ENCODE data around the gene TRMT1.
A peak's percentile ranks its signal among the peaks of the same experiment; 100 is the strongest.

Gene TRMT1

DNA sequence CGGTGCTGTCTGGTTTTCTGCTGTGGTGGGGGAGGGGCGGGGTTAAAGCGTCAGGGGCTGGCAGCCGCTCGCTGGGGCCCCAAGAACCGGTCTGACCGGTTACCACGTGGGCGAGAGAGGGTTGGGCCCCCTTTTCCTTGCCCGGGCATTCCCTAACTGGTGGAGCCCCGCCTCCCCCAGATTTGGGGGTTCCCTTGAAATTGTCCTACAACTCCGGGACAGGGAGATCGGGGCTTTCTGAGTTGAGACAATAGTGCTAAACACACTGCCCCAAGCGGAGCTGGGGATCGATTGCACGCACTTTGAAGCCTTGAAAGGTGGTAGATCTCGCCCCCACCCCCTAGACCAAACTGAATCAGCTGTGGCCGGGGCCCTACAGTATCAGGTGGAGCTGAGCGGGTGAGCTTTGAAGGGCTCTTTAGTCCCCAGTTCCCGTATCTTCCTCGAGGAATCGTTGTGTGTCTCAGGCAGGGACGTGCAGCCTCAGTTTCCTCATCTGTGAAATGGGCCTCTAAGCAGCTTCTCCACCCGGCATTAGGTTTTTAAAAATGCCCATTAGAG lies 38.5 kb upstream of the TRMT1 start:
- Histone ChIP-seq H3K27ac (ENCODE audit: low read length) (peak overlapping the region; percentile 99), H3K4me3 (ENCODE audit: low read depth in 1 of 2, low read length in 2 of 2) (peak overlapping the region; percentile 82 to 97), H3K36me3 (ENCODE audit: control insufficient read depth in 1 of 2, insufficient read depth in 2 of 2, low read length in 2 of 2) (peaks cover 0 to 8% of the 10 kb centered on the region in 2 donors), H3K4me1 (ENCODE audit: control insufficient read depth in 1 of 2, insufficient read depth in 2 of 2, low read length in 2 of 2) (peaks cover 0 to 9% of the 10 kb centered on the region in 2 donors), H3K9me3 (ENCODE audit: control insufficient read depth in 1 of 2, low read length in 2 of 2) (no peaks in the 10 kb centered on the region), H3K27me3 (ENCODE audit: low read depth, low read length) (no peaks in the 10 kb centered on the region)

DNA sequence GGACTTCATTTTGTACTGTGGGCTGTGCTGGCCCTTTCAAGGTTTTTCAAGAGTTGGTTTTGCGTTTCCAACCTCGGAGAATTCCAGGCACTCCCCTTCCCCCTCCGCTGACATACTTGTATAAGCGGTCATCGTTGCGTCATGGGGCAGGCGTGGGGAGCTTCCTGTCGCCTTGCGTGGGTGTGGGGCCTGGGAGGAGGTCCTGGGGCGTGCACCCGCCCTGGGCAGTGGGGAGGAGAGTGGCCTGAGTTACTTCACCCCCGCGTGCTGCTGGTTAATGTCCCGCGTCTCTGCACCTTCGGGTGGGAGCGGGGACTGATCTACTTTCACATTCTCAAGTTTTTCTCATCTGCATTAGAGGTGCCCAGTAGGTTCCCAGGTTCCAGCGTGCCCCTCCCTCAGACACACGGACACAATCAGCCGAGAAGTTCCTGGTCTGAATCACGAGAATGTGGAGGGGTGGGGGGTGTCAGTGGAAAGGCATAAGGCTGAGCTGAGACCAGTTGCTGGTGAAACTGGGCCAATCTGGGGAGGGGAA lies 37.8 kb upstream of the TRMT1 start:
- peak overlapping the region; percentile 82 to 97 for H3K4me3 ChIP-seq (ENCODE audit: low read depth in 1 of 2, low read length in 2 of 2)
- peak overlapping the region; percentile 99 for H3K27ac ChIP-seq (ENCODE audit: low read length)
- H3K27me3 ChIP-seq (ENCODE audit: low read depth, low read length) = no peaks in the 10 kb centered on the region
- H3K36me3 ChIP-seq (ENCODE audit: control insufficient read depth in 1 of 2, insufficient read depth in 2 of 2, low read length in 2 of 2) = peaks cover 0 to 8% of the 10 kb centered on the region in 2 donors
- H3K9me3 ChIP-seq (ENCODE audit: control insufficient read depth in 1 of 2, low read length in 2 of 2) = no peaks in the 10 kb centered on the region
- peaks cover 0 to 9% of the 10 kb centered on the region in 2 donors for H3K4me1 ChIP-seq (ENCODE audit: control insufficient read depth in 1 of 2, insufficient read depth in 2 of 2, low read length in 2 of 2)

- Histone ChIP-seq H3K4me3 (ENCODE audit: low read depth in 1 of 2, low read length in 2 of 2) (peak overlapping the region; percentile 82 to 97), H3K27me3 (ENCODE audit: low read depth, low read length) (no peaks in the 10 kb centered on the region), H3K4me1 (ENCODE audit: control insufficient read depth in 1 of 2, insufficient read depth in 2 of 2, low read length in 2 of 2) (peaks cover 0 to 15% of the 10 kb centered on the region in 2 donors), H3K36me3 (ENCODE audit: control insufficient read depth in 1 of 2, insufficient read depth in 2 of 2, low read length in 2 of 2) (peaks cover 0 to 8% of the 10 kb centered on the region in 2 donors), H3K27ac (ENCODE audit: low read length) (peak overlapping the region; percentile 99), H3K9me3 (ENCODE audit: control insufficient read depth in 1 of 2, low read length in 2 of 2) (no peaks in the 10 kb centered on the region)
Measured at GRCh38 chr19:13153569-13154240, 37.2 kb upstream of the TRMT1 start.

DNA sequence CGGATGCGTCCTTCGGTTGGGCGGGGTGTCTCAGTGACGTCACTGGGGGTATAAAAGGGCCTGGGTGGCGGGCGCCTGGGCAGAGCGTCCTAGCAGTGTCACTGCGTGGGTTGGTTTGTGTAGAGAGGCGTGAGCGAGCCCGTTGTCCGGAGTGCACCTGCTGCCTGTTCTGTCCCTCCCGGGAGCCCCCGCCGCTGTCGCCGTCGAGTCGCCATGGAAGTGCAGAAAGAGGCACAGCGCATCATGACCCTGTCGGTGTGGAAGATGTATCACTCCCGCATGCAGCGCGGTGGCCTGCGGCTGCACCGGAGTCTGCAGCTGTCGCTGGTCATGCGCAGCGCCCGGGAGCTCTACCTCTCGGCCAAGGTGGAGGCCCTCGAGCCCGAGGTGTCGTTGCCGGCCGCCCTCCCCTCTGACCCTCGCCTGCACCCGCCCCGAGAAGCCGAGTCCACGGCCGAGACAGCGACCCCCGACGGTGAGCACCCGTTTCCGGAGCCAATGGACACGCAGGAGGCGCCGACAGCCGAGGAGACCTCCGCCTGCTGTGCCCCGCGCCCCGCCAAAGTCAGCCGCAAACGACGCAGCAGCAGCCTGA lies 36.5 kb upstream of the TRMT1 start:
- H3K27me3 ChIP-seq (ENCODE audit: low read depth, low read length) = no peaks in the 10 kb centered on the region
- peaks cover 0 to 19% of the 10 kb centered on the region in 2 donors for H3K4me1 ChIP-seq (ENCODE audit: control insufficient read depth in 1 of 2, insufficient read depth in 2 of 2, low read length in 2 of 2)
- no peaks in the 10 kb centered on the region for H3K9me3 ChIP-seq (ENCODE audit: control insufficient read depth in 1 of 2, low read length in 2 of 2)
- peak overlapping the region; percentile 99 for H3K27ac ChIP-seq (ENCODE audit: low read length)
- H3K36me3 ChIP-seq (ENCODE audit: control insufficient read depth in 1 of 2, insufficient read depth in 2 of 2, low read length in 2 of 2) = peaks cover 0 to 8% of the 10 kb centered on the region in 2 donors
- peak overlapping the region; percentile 82 to 97 for H3K4me3 ChIP-seq (ENCODE audit: low read depth in 1 of 2, low read length in 2 of 2)

- Histone ChIP-seq H3K36me3 (ENCODE audit: control insufficient read depth in 1 of 2, insufficient read depth in 2 of 2, low read length in 2 of 2) (peaks cover 0 to 8% of the 10 kb centered on the region in 2 donors), H3K9me3 (ENCODE audit: control insufficient read depth in 1 of 2, low read length in 2 of 2) (no peaks in the 10 kb centered on the region), H3K27me3 (ENCODE audit: low read depth, low read length) (no peaks in the 10 kb centered on the region), H3K4me1 (ENCODE audit: control insufficient read depth in 1 of 2, insufficient read depth in 2 of 2, low read length in 2 of 2) (peaks cover 0 to 19% of the 10 kb centered on the region in 2 donors), H3K4me3 (ENCODE audit: low read depth in 1 of 2, low read length in 2 of 2) (peak overlapping the region; percentile 82 to 97), H3K27ac (ENCODE audit: low read length) (peak overlapping the region; percentile 99)
Measured at GRCh38 chr19:13152356-13152973, 35.9 kb upstream of the TRMT1 start.

DNA sequence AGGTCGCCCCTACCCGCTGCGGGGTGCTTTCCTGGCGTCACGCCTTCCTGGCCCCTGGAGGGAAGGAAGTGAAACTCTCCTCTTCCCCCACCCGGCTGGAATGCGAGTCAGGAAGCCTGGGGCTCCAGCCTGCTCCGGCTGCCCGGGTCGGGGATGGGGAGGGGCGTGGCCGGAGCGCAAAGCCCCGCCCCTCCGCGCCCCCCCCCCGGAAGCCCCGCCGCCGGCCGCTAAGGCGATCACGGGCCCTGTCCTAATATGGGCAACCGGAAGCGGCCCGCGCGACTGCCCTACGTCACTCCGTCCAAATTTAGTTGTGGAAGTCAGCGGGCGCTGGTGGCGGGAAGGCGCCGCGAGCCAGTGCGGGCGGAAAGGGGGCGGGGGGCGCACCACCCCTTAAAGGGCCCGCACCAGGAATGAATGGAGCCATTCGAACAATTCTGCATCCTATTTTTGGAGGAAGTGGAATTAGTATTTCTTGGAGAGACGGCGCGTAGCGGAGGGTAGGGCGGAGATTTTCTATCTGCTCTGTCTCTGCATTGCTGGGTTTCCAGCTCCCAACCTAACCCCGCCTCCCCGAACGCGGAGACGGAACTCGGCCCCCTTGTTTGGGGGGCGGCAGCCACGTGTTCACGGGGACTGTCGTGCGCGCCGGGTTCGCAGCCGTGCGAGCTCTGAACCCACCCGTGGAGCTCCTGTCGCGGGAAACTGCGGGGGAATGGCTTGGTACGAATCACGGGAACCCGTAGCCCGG lies 35.2 kb upstream of the TRMT1 start:
- H3K27ac ChIP-seq (ENCODE audit: low read length) = peak overlapping the region; percentile 100
- H3K9me3 ChIP-seq (ENCODE audit: control insufficient read depth in 1 of 2, low read length in 2 of 2) = no peaks in the 10 kb centered on the region
- peak overlapping the region; percentile 82 to 97 for H3K4me3 ChIP-seq (ENCODE audit: low read depth in 1 of 2, low read length in 2 of 2)
- H3K4me1 ChIP-seq (ENCODE audit: control insufficient read depth in 1 of 2, insufficient read depth in 2 of 2, low read length in 2 of 2) = peaks cover 0 to 19% of the 10 kb centered on the region in 2 donors
- H3K36me3 ChIP-seq (ENCODE audit: control insufficient read depth in 1 of 2, insufficient read depth in 2 of 2, low read length in 2 of 2) = peaks cover 0 to 8% of the 10 kb centered on the region in 2 donors
- no peaks in the 10 kb centered on the region for H3K27me3 ChIP-seq (ENCODE audit: low read depth, low read length)

- Histone ChIP-seq H3K4me3 (ENCODE audit: low read depth in 1 of 2, low read length in 2 of 2) (peak overlapping the region; percentile 82 to 97), H3K36me3 (ENCODE audit: control insufficient read depth in 1 of 2, insufficient read depth in 2 of 2, low read length in 2 of 2) (peaks cover 0 to 8% of the 10 kb centered on the region in 2 donors), H3K27ac (ENCODE audit: low read length) (peak overlapping the region; percentile 100), H3K4me1 (ENCODE audit: control insufficient read depth in 1 of 2, insufficient read depth in 2 of 2, low read length in 2 of 2) (peaks cover 0 to 16% of the 10 kb centered on the region in 2 donors), H3K9me3 (ENCODE audit: control insufficient read depth in 1 of 2, low read length in 2 of 2) (no peaks in the 10 kb centered on the region), H3K27me3 (ENCODE audit: low read depth, low read length) (no peaks in the 10 kb centered on the region)
Measured at GRCh38 chr19:13150931-13151604, 34.5 kb upstream of the TRMT1 start.

DNA sequence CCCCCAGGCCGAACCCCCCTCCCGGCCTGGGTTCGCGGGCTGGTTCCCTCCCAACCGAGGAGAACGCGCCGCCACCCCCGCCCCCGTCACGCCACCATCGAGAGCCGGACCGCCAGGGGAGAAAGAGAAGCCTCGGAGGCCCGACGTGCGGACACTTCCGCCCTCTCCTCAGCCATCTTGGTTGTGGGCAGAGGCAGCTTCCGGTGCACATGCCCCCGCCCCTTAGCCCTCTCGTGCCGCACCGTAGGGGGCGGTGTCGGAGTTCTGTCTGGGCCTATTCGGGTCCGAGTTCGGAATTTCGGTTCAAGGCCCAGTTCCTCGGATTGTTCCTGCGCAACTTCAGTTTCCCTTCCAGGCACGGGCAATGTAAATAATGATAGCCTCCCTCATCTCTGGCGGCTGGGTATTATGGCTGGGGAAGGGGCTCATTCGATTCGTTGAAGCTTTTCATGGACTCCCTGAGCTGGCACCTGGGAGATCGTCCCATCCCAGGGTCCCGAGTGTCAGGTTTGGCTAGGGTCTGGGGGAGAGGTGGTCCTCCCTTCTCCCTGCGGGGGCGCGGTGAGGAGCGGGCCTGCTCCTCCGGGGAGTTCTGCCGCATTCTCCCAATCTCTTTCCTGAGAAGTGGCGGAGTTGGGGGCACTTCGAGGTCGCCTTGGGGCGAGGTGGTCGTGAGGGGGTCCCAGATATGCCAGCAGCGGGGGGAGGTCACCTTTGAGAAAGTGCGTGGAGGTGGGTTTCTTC lies 33.8 kb upstream of the TRMT1 start, which contains the start of the genes IER2 and STX10:
TSS of gene IER2 (plus strand) at position 225 of the 744 bp plus-strand sequence. CDS start 2,776 bp downstream, outside the sequence.
TSS of gene STX10 (minus strand) at position 189 of the 744 bp plus-strand sequence. CDS start 202 bp downstream, outside the sequence.
- Histone ChIP-seq H3K9me3 (ENCODE audit: control insufficient read depth in 1 of 2, low read length in 2 of 2) (no peaks in the 10 kb centered on the region), H3K27me3 (ENCODE audit: low read depth, low read length) (no peaks in the 10 kb centered on the region), H3K4me1 (ENCODE audit: control insufficient read depth in 1 of 2, insufficient read depth in 2 of 2, low read length in 2 of 2) (peaks cover 0 to 13% of the 10 kb centered on the region in 2 donors), H3K27ac (ENCODE audit: low read length) (peak within 1 kb of the TSS; percentile 100), H3K36me3 (ENCODE audit: control insufficient read depth in 1 of 2, insufficient read depth in 2 of 2, low read length in 2 of 2) (peaks cover 0 to 10% of the 10 kb centered on the region in 2 donors), H3K4me3 (ENCODE audit: low read depth in 1 of 2, low read length in 2 of 2) (peak within 1 kb of the TSS; percentile 82 to 97)

DNA sequence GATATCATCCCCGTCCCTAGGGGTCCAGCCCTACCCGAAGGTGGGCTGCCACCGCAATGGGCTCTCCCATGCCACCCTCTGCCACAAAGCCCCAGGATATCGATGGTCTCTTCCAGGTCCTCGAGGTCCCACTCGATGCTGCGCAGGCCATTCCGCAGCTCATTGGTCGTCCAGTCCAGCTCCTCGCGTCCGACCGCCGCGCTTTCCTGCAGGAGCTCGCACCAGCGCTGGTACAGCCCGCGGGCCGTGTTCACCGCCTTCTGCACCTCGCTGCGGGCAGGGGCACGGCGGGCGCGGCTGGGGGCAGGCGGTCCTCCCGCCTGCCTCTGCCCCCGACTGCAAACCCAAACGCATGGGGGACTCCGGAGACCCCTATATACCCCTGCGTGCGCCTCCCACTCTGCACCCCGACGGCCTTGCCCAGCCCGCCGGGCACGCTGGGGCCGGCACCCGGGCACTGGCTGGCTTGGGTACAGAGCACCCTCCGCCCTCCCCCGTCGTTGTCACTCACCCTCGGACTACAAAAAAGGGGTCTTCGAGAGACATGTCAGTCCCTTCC lies 33.2 kb upstream of the TRMT1 start:
- H3K36me3 ChIP-seq (ENCODE audit: control insufficient read depth in 1 of 2, insufficient read depth in 2 of 2, low read length in 2 of 2) = peaks cover 0 to 16% of the 10 kb centered on the region in 2 donors
- no peaks in the 10 kb centered on the region for H3K27me3 ChIP-seq (ENCODE audit: low read depth, low read length)
- peak overlapping the region; percentile 100 for H3K27ac ChIP-seq (ENCODE audit: low read length)
- H3K4me3 ChIP-seq (ENCODE audit: low read depth in 1 of 2, low read length in 2 of 2) = peak overlapping the region; percentile 82 to 97
- H3K9me3 ChIP-seq (ENCODE audit: control insufficient read depth in 1 of 2, low read length in 2 of 2) = no peaks in the 10 kb centered on the region
- H3K4me1 ChIP-seq (ENCODE audit: control insufficient read depth in 1 of 2, insufficient read depth in 2 of 2, low read length in 2 of 2) = peaks cover 0 to 9% of the 10 kb centered on the region in 2 donors
